Measurements from ENCODE around the gene TXNL4B. TPM values are rescaled to one million over a fixed set of nuclear protein-coding genes. Genes with fewer than 3 reads are reported as not detected.
A peak's percentile ranks its signal among the peaks of the same experiment; 100 is the strongest.

Gene TXNL4B
- total RNA-seq, 1 experiment from 2014 or later, result 17.4 TPM

- peak; percentile 14 for DNase-seq (ENCODE audit: unreplicated experiment)
- BruUV-seq (replicated peaks), result no TSS peak
- CTCF ChIA-PET, result interaction anchor here (1.2 to 6.7 kb wide), 2 partner anchors 9 to 28 kb away, joined by 4 to 65 read pairs; partner anchors contain the start of gene HPR
- intact Hi-C loops (cut with micrococcal nuclease), result loop anchor here (10.0 kb wide), 1 partner anchor 199 kb away; the partner anchor contains the start of gene IST1
- peaks cover 39% of the 10 kb centered on the region for H3K36me3 Mint-ChIP-seq (ENCODE audit: insufficient read depth, unreplicated experiment)
- H3K27me3 Mint-ChIP-seq (ENCODE audit: insufficient read depth, unreplicated experiment), result no peaks in the 10 kb centered on the region
- peak overlapping the region; percentile 93 for H3K27ac Mint-ChIP-seq (ENCODE audit: low read depth, unreplicated experiment)
- TF ChIP-seq CTCF (IDR thresholded peaks at IDR 0.05; ENCODE audit: unreplicated experiment), result no peak
- no peaks in the 10 kb centered on the region for H3K9me3 Mint-ChIP-seq (ENCODE audit: unreplicated experiment)
- H3K4me3 Mint-ChIP-seq (ENCODE audit: unreplicated experiment), result peak overlapping the region; percentile 99
- POLR2A ChIA-PET, result interaction anchor here (0.6 to 2.6 kb wide), 14 partner anchors 10 to 632 kb away, joined by 3 to 11 read pairs (median 3); partner anchors contain the start of genes IST1, ZNF23 and ZNF821
- H3K4me1 Mint-ChIP-seq (ENCODE audit: insufficient read depth, unreplicated experiment), result peaks cover 38% of the 10 kb centered on the region
Observed at GRCh38 chr16:72094266-72094610, 818 bp upstream of the TXNL4B start.

GRCh38 chr16:72092832-72093447 lies 480 bp downstream of the TXNL4B start:
- POLR2A ChIA-PET, result interaction anchor here (0.6 to 2.6 kb wide), 21 partner anchors 9 to 964 kb away, joined by 3 to 11 read pairs (median 3); partner anchors contain the start of genes AP1G1, IST1 and ZNF821
- Mint-ChIP-seq H3K36me3 (ENCODE audit: insufficient read depth, unreplicated experiment) (peaks cover 39% of the 10 kb centered on the region), H3K27me3 (ENCODE audit: insufficient read depth, unreplicated experiment) (no peaks in the 10 kb centered on the region), H3K4me3 (ENCODE audit: unreplicated experiment) (peak overlapping the region; percentile 99), H3K9me3 (ENCODE audit: unreplicated experiment) (no peaks in the 10 kb centered on the region), H3K27ac (ENCODE audit: low read depth, unreplicated experiment) (peak overlapping the region; percentile 93), H3K4me1 (ENCODE audit: insufficient read depth, unreplicated experiment) (peaks cover 38% of the 10 kb centered on the region)
- CTCF ChIA-PET, result interaction anchor here (0.7 to 2.1 kb wide), 5 partner anchors 14 to 442 kb away, joined by 3 to 14 read pairs (median 3); partner anchors contain the start of gene PKD1L3
- intact Hi-C loops (cut with micrococcal nuclease), result loop anchor here (10.0 kb wide), 1 partner anchor 198 kb away; the partner anchor contains the start of gene IST1
- BruUV-seq (replicated peaks), result TSS peak; percentile 43
- peak; percentile 55 for DNase-seq (ENCODE audit: unreplicated experiment)
- no peak for TF ChIP-seq CTCF (IDR thresholded peaks at IDR 0.05; ENCODE audit: unreplicated experiment)

GRCh38 chr16:72091217-72091616 lies 2.2 kb downstream of the TXNL4B start:
- no peaks in the 10 kb centered on the region for H3K27me3 Mint-ChIP-seq (ENCODE audit: insufficient read depth, unreplicated experiment)
- H3K9me3 Mint-ChIP-seq (ENCODE audit: unreplicated experiment), result no peaks in the 10 kb centered on the region
- H3K4me3 Mint-ChIP-seq (ENCODE audit: unreplicated experiment), result peak overlapping the region; percentile 99
- CTCF ChIA-PET, result interaction anchor here (0.6 to 2.8 kb wide), 4 partner anchors 20 to 28 kb away, joined by 3 to 18 read pairs (median 9); partner anchors contain the start of gene HPR
- DNase-seq (ENCODE audit: unreplicated experiment), result peak; percentile 6
- peak overlapping the region; percentile 34 for H3K27ac Mint-ChIP-seq (ENCODE audit: low read depth, unreplicated experiment)
- no peak for TF ChIP-seq CTCF (IDR thresholded peaks at IDR 0.05; ENCODE audit: unreplicated experiment)
- BruUV-seq (replicated peaks), result no TSS peak
- intact Hi-C loops (cut with micrococcal nuclease), result loop anchor here (10.0 kb wide), 1 partner anchor 196 kb away; the partner anchor contains the start of gene IST1
- H3K36me3 Mint-ChIP-seq (ENCODE audit: insufficient read depth, unreplicated experiment), result peaks cover 49% of the 10 kb centered on the region
- H3K4me1 Mint-ChIP-seq (ENCODE audit: insufficient read depth, unreplicated experiment), result peaks cover 31% of the 10 kb centered on the region
- POLR2A ChIA-PET, result no interaction called here

- Mint-ChIP-seq H3K27ac (ENCODE audit: low read depth, unreplicated experiment) (no peak overlapping the region), H3K27me3 (ENCODE audit: insufficient read depth, unreplicated experiment) (no peaks in the 10 kb centered on the region), H3K4me3 (ENCODE audit: unreplicated experiment) (no peak overlapping the region), H3K9me3 (ENCODE audit: unreplicated experiment) (no peaks in the 10 kb centered on the region), H3K4me1 (ENCODE audit: insufficient read depth, unreplicated experiment) (peaks cover 6% of the 10 kb centered on the region), H3K36me3 (ENCODE audit: insufficient read depth, unreplicated experiment) (peaks cover 53% of the 10 kb centered on the region)
- DNase-seq (ENCODE audit: unreplicated experiment), result no peak
- ChIA-PET POLR2A (no interaction called here), CTCF (interaction anchor here (0.6 to 1.1 kb wide), 2 partner anchors 19 to 1406 kb away, joined by 3 to 4 read pairs; no protein-coding TSS in a partner anchor)
- BruUV-seq (replicated peaks), result no TSS peak
- intact Hi-C loops (cut with micrococcal nuclease), result no loop called here
- no peak for TF ChIP-seq CTCF (IDR thresholded peaks at IDR 0.05; ENCODE audit: unreplicated experiment)
Observed at GRCh38 chr16:72085002-72085401, 8.4 kb downstream of the TXNL4B start.
